AG08396 (cell line): ENCODE results near the gene SDHAF1.
"Not testable (repeated sequence)": the region's sequence is repeated elsewhere in the genome, so short reads cannot be mapped to it uniquely, and the experiment has no call there.

Experiments used
- DNase-seq: peaks from one replicate; pipeline ENCODE4 v3.0.0; 2012; ENCODE audit warnings: low spot score, mixed read lengths

Gene SDHAF1

GRCh38 chr19:36014012-36014924, 19.3 kb downstream of the SDHAF1 start, which contains the start of gene ALKBH6:
TSS of gene ALKBH6 (minus strand) at chr19:36014213. CDS start at chr19:36013397, 816 bp downstream.
- DNase-seq: peak; percentile 98

- no peak for DNase-seq
Measured at GRCh38 chr19:36019061-36019670, 24.2 kb downstream of the SDHAF1 start.

GRCh38 chr19:36023432-36023831, 28.4 kb downstream of the SDHAF1 start:
- DNase-seq: no peak

GRCh38 chr19:36025541-36025940, 30.6 kb downstream of the SDHAF1 start:
- no peak for DNase-seq

GRCh38 chr19:36026091-36026876, 31.3 kb downstream of the SDHAF1 start:
- DNase-seq: no peak

- no peak for DNase-seq
Measured at GRCh38 chr19:36027696-36028095, 32.7 kb downstream of the SDHAF1 start.

GRCh38 chr19:36028313-36029041, 33.5 kb downstream of the SDHAF1 start:
- no peak for DNase-seq

- DNase-seq: peak; percentile 62
Measured at GRCh38 chr19:36030264-36031148, 35.5 kb downstream of the SDHAF1 start.

- DNase-seq: no peak
Measured at GRCh38 chr19:36031308-36031707, 36.3 kb downstream of the SDHAF1 start.

- peak; percentile 99 for DNase-seq
Measured at GRCh38 chr19:36032251-36033104, 37.5 kb downstream of the SDHAF1 start, which contains the start of gene CLIP3. TSS of gene CLIP3 (minus strand) at chr19:36032873. CDS start at chr19:36032357, 516 bp downstream.

- no peak for DNase-seq
Measured at GRCh38 chr19:36040495-36040894, 45.5 kb downstream of the SDHAF1 start.

GRCh38 chr19:36041092-36041491, 46.1 kb downstream of the SDHAF1 start:
- not testable (repeated sequence) for DNase-seq

- DNase-seq: peak; percentile 62
Measured at GRCh38 chr19:36041831-36042230, 46.8 kb downstream of the SDHAF1 start.

- no peak for DNase-seq
Measured at GRCh38 chr19:36043952-36044351, 49.0 kb downstream of the SDHAF1 start.
